HG02610 (cell line): Measurements from ENCODE around the gene SRRM1.
"Not testable (repeated sequence)": the region's sequence is repeated elsewhere in the genome, so short reads cannot be mapped to it uniquely, and the experiment has no call there.

Experiments
- ATAC-seq: cut with Tn5 transposase; IDR thresholded peaks from one replicate; pipeline ENCODE4 v1.9.1; 2021; ENCODE audit warnings: mild to moderate bottlenecking, moderate library complexity; ENCODE audit not compliant: unreplicated experiment

Gene SRRM1

GRCh38 chr1:24714859-24715520 lies 71.9 kb downstream of the SRRM1 start:
- ATAC-seq = no peak

- ATAC-seq = no peak
Observed at GRCh38 chr1:24715658-24716057, 72.6 kb downstream of the SRRM1 start.

GRCh38 chr1:24717887-24718650 lies 75.0 kb downstream of the SRRM1 start:
- no peak for ATAC-seq

GRCh38 chr1:24720152-24720551 lies 77.0 kb downstream of the SRRM1 start:
- no peak for ATAC-seq

- no peak for ATAC-seq
Observed at GRCh38 chr1:24721533-24721932, 78.4 kb downstream of the SRRM1 start.

GRCh38 chr1:24722073-24723035 lies 79.3 kb downstream of the SRRM1 start:
- not testable (repeated sequence) for ATAC-seq
